GM12878 (cell line): ENCODE results near the gene NCAPH2. TPM values are rescaled to one million over a fixed set of nuclear protein-coding genes. Genes with fewer than 3 reads are reported as not detected.

ENCODE experiments used
- ATAC-seq: fragments of 200-7000 bp; cut with Tn5 transposase; 3 replicates; pipeline ENCODE4 v1.9.1; 2020; ENCODE audit warnings: mild to moderate bottlenecking, moderate library complexity
- Bru-seq: library from RNA; stranded (reverse); fragments of 400-500 nt; gene quantifications from one replicate; lab custom pipeline; 2021; lab: Mats Ljungman, UMichigan
- BruChase-seq, 2 experiments: library from RNA; stranded (reverse); fragments of 400-500 nt; gene quantifications; one replicate each; lab custom pipeline; 2021; lab: Mats Ljungman, UMichigan
- BruUV-seq: library from RNA; stranded (reverse); fragments of 400-500 nt; replicated peaks from 2 replicates; lab custom pipeline; 2021; lab: Mats Ljungman, UMichigan
- CTCF ChIA-PET: fragments of 300-600 bp; sonication (Branson Sonifier 250); formaldehyde crosslinking; extraction: SDS; loops from one replicate; lab custom pipeline; 2021; ENCODE audit warnings: inconsistent platforms; lab: Yijun Ruan, JAX
- POLR2A ChIA-PET: fragments of 350-600 bp; formaldehyde crosslinking; extraction: SDS; loops from one replicate; lab custom pipeline; 2021; ENCODE audit warnings: inconsistent platforms; lab: Charles Lee
- RAD21 ChIA-PET: fragments of 300-600 bp; sonication (Branson Sonifier 250); formaldehyde crosslinking; loops from one replicate; lab custom pipeline; 2023; ENCODE audit warnings: antibody characterized with exemption; ENCODE audit not compliant: unreplicated experiment; lab: Charles Lee
- SMC1A ChIA-PET: fragments of 300-600 bp; sonication (Branson Sonifier 250); formaldehyde crosslinking; loops from one replicate; lab custom pipeline; 2023; ENCODE audit not compliant: unreplicated experiment, uncharacterized antibody; lab: Charles Lee
- DNase-seq: peaks from one replicate; pipeline ENCODE4 v3.0.0-alpha.2; 2011; ENCODE audit warnings: low read depth, low spot score
- FAIRE-seq: peaks from 3 replicates; lab custom pipeline; 2011; peaks lifted over from hg19 to GRCh38; lab: Jason Lieb, UNC
- H2AFZ ChIP-seq: 2 replicates; pipeline ENCODE4 v1.6.0; 2011; ENCODE audit warnings: low read depth, low read length, control low read depth; ENCODE audit not compliant: control insufficient read depth
- H3K27ac ChIP-seq: 2 replicates; pipeline ENCODE4 v1.5.1; 2011; ENCODE audit warnings: control low read depth; ENCODE audit not compliant: control insufficient read depth, insufficient read depth
- H3K27me3 ChIP-seq, 2 experiments: replicated peaks in 1 of 2; 2 replicates each; pipeline versions ENCODE4 v1.6.0 to v1.6.1; 2011; ENCODE audit warnings: low read length in 1 of 2; ENCODE audit not compliant: control insufficient read depth in 2 of 2, insufficient read depth in 2 of 2
- H3K36me3 ChIP-seq, 2 experiments: 2 replicates each; pipeline ENCODE4 v1.5.1; 2011; ENCODE audit warnings: low read length in 1 of 2; ENCODE audit not compliant: control insufficient read depth in 2 of 2, insufficient read depth in 2 of 2
- H3K4me1 ChIP-seq: 2 replicates; pipeline ENCODE4 v1.6.1; 2011; ENCODE audit warnings: mild to moderate bottlenecking, low read length, moderate library complexity, mixed read lengths; ENCODE audit not compliant: control insufficient read depth, insufficient read depth
- H3K4me2 ChIP-seq: 2 replicates; pipeline ENCODE4 v1.6.0; 2011; ENCODE audit warnings: control low read depth; ENCODE audit not compliant: control insufficient read depth, insufficient read depth
- H3K4me3 ChIP-seq: fragments of 200-600 bp; sonication (generic); 2 replicates; pipeline ENCODE4 v1.5.1; 2016
- H3K79me2 ChIP-seq: 2 replicates; pipeline ENCODE4 v1.6.0; 2011; ENCODE audit warnings: low read length; ENCODE audit not compliant: control insufficient read depth, insufficient read depth
- H3K9ac ChIP-seq: 2 replicates; pipeline ENCODE4 v1.8.0; 2011; ENCODE audit warnings: low read length, control low read depth, mixed read lengths; ENCODE audit not compliant: control insufficient read depth, insufficient read depth
- H3K9me3 ChIP-seq: replicated peaks from 3 replicates; pipeline ENCODE4 v1.5.1; 2011; ENCODE audit warnings: mild to moderate bottlenecking, low read length; ENCODE audit not compliant: control insufficient read depth, insufficient read depth
- H4K20me1 ChIP-seq: 2 replicates; pipeline ENCODE4 v1.6.0; 2011; ENCODE audit not compliant: control insufficient read depth, insufficient read depth
- CBFB ChIP-seq: IDR thresholded peaks from 2 replicates; pipeline ENCODE4 v1.6.1; 2016; ENCODE audit warnings: antibody characterized with exemption, low read depth
- EP300 ChIP-seq, 2 experiments: fragments of 150-350 bp in 1 of 2; IDR thresholded peaks; 2 replicates each; pipeline ENCODE4 v1.6.1; 2011 to 2012; ENCODE audit warnings: low read depth in 2 of 2, low read length in 2 of 2, borderline replicate concordance in 1 of 2, improper control_type of control experiment in 1 of 2, inconsistent platforms in 1 of 2; ENCODE audit not compliant: control insufficient read depth in 1 of 2
- FOXM1 ChIP-seq: IDR thresholded peaks from 2 replicates; pipeline ENCODE4 v1.6.1; 2012; ENCODE audit warnings: low read depth, mild to moderate bottlenecking, inconsistent platforms, low read length, moderate library complexity
- RAD51 ChIP-seq: fragments of 450-650 bp; IDR thresholded peaks from 2 replicates; pipeline ENCODE4 v1.6.1; 2016; ENCODE audit warnings: moderate library complexity, mild to moderate bottlenecking, inconsistent platforms
- TCF12 ChIP-seq: IDR thresholded peaks from 2 replicates; pipeline ENCODE4 v1.6.1; 2011; ENCODE audit warnings: low read depth, mild to moderate bottlenecking, low read length
- YY1 ChIP-seq: IDR thresholded peaks from 2 replicates; pipeline ENCODE4 v1.6.1; 2011; ENCODE audit warnings: low read depth, mild to moderate bottlenecking, low read length
- ZNF217 ChIP-seq: fragments of 450-650 bp; IDR thresholded peaks from 2 replicates; pipeline ENCODE4 v1.6.1; 2017; ENCODE audit warnings: antibody characterized with exemption, mild to moderate bottlenecking
- ZZZ3 ChIP-seq: IDR thresholded peaks from 2 replicates; pipeline ENCODE4 v1.6.1; 2011; ENCODE audit warnings: low read depth; ENCODE audit not compliant: control insufficient read depth, insufficient read length
- WGBS: methylation state at CpG from one replicate; pipeline ENCODE4 v1.1.6; 2016; ENCODE audit warnings: low lambda C conversion rate; ENCODE audit not compliant: insufficient replicate concordance, insufficient coverage; ENCODE audit errors: missing lambda C conversion rate; 5-methylcytosine and 5-hydroxymethylcytosine counted together
- in situ Hi-C: fragments of 300-500 bp; cut with MboI; formaldehyde crosslinking; loops from 9 replicates; pipeline ENCODE4 v1.14.3; 2018; ENCODE audit warnings: mixed read lengths
- intact Hi-C: fragments of 100-400 bp; cut with micrococcal nuclease; formaldehyde crosslinking; loops from one replicate; pipeline ENCODE4 v1.14.2; 2022; ENCODE audit not compliant: unreplicated experiment
- long read RNA-seq, 2 experiments: library from polyadenylated mRNA; unstranded; transcript quantifications; one replicate each; pipeline ENCODE4 v2.0.0, GENCODE V29; 2019 to 2020
- polyA minus RNA-seq, 3 experiments: library from RNA; depleted of rRNA, polyadenylated mRNA; stranded (reverse); fragments of >200 nt; gene quantifications; 2 replicates each; pipeline ENCODE4 v1.2.3, GENCODE V29; 2011
- polyA plus RNA-seq, 11 experiments: library from polyadenylated mRNA; depleted of rRNA in 4 of 11; unstranded in 6 of 11; stranded (reverse) in 5 of 11; fragments of >200 nt; fragmentation: Nextera tagmentation in 4 of 11; fragmentation: Illumina TruSeq in 1 of 11; extraction: Ambion mirVana in 4 of 11; extraction: Trizol in 1 of 11; gene quantifications; 1 replicate in 1 of 11; 2 replicates in 10 of 11; pipeline versions ENCODE4 v1.2.1 to v1.2.3, GENCODE V29; 2011 to 2016; ENCODE audit warnings: inconsistent platforms in 2 of 11, missing spikeins in 2 of 11, low read depth in 1 of 11
- total RNA-seq, 4 experiments: library from RNA; depleted of rRNA in 3 of 4; stranded (reverse); fragments of >200 nt in 3 of 4; fragmentation: Illumina TruSeq in 1 of 4; extraction: Trizol in 1 of 4; gene quantifications; 2 replicates each; pipeline versions ENCODE4 v1.2.1 to v1.2.3, GENCODE V29; 2013 to 2021
- TF ChIP-seq, protein P1 (sequence below): fragments of 450-650 bp; formaldehyde crosslinking; IDR thresholded peaks from 2 replicates; pipeline ENCODE4 v1.4.0; 2020; ENCODE audit warnings: mild to moderate bottlenecking, moderate library complexity
- TF ChIP-seq, protein P2 (sequence below), 3 experiments: IDR thresholded peaks in 2 of 3; conservative IDR thresholded peaks in 1 of 3; 2 replicates each; pipeline ENCODE4 v1.5.1; 2011; ENCODE audit warnings: low read depth in 3 of 3, low read length in 3 of 3, mild to moderate bottlenecking in 3 of 3, control low read depth in 2 of 3, moderate library complexity in 2 of 3, inconsistent platforms in 1 of 3, mixed read lengths in 1 of 3; ENCODE audit not compliant: control insufficient read depth in 2 of 3, insufficient read depth in 1 of 3; ENCODE audit errors: extremely low read depth in 1 of 3

NCAPH2 gene
- 43.3 and 47.4 TPM in 2 replicates for total RNA-seq (2013; cell fraction: nucleolus; rRNA removed)
- 78.5 and 86.1 TPM in 2 replicates for total RNA-seq (2014; rRNA removed)
- total RNA-seq (2014; rRNA removed; fragmentation: Illumina TruSeq; extraction: Trizol) = 33.9 and 39.4 TPM in 2 replicates
- 99.8 and 110 TPM in 2 replicates for total RNA-seq (2021)
- 19.5 TPM for polyA plus RNA-seq (2011; ENCODE audit: low read depth)
- 18.4 and 31.9 TPM in 2 replicates for polyA plus RNA-seq (2011; rRNA removed)
- polyA plus RNA-seq (2011; cell fraction: cytosol; rRNA removed) = 52.9 and 83.1 TPM in 2 replicates
- 135 and 170 TPM in 2 replicates for polyA plus RNA-seq (2011; cell fraction: nucleus; rRNA removed)
- 46.8 and 48.7 TPM in 2 replicates for polyA plus RNA-seq (2012)
- polyA plus RNA-seq (2014; fragmentation: Illumina TruSeq; extraction: Trizol) = 22.7 and 36.9 TPM in 2 replicates
- polyA plus RNA-seq (2014; fragmentation: Nextera tagmentation; extraction: Ambion mirVana) = 10 to 100 TPM in 1 of 2 experiments, 1 to 10 TPM in 1; 5.0 to 16.9 TPM
- 80.3 and 84.2 TPM in 2 replicates for polyA plus RNA-seq (2014; rRNA removed)
- polyA plus RNA-seq (2016; fragmentation: Nextera tagmentation; extraction: Ambion mirVana) = 10 to 100 TPM; 81.7 to 85.8 TPM
- 26.8 and 64.7 TPM in 2 replicates for polyA minus RNA-seq (2011; rRNA and poly(A)+ RNA removed)
- polyA minus RNA-seq (2011; cell fraction: cytosol; rRNA and poly(A)+ RNA removed) = 31.8 and 32.3 TPM in 2 replicates
- polyA minus RNA-seq (2011; cell fraction: nucleus; rRNA and poly(A)+ RNA removed) = 26.2 and 40.9 TPM in 2 replicates
- percentile 75 among the genes with signal in this experiment for Bru-seq, nascent RNA
- BruChase-seq, experiment 1, labeled RNA remaining after a 6-hour chase = percentile 81 among the genes with signal in this experiment
- percentile 79 among the genes with signal in this experiment for BruChase-seq, experiment 2, labeled RNA remaining after a 2-hour chase
- long read RNA-seq, experiment 1, transcript NCAPH2-205 (20 exons, 2,037 nt) = major isoform, 43 of 68 reads
- long read RNA-seq, experiment 1, transcript NCAPH2-201 (20 exons, 1,996 nt) = minor isoform, 7 of 68 reads
- long read RNA-seq, experiment 1, partial matches to known transcripts = 6 of 68 reads
- long read RNA-seq, experiment 1, other reads (novel, unspliced or antisense) = 8 of 68 reads
- long read RNA-seq, experiment 2, transcript NCAPH2-205 (20 exons, 2,037 nt) = major isoform, 33 of 54 reads
- long read RNA-seq, experiment 2, partial matches to known transcripts = 12 of 54 reads
- long read RNA-seq, experiment 2, other reads (novel, unspliced or antisense) = 4 of 54 reads

DNA sequence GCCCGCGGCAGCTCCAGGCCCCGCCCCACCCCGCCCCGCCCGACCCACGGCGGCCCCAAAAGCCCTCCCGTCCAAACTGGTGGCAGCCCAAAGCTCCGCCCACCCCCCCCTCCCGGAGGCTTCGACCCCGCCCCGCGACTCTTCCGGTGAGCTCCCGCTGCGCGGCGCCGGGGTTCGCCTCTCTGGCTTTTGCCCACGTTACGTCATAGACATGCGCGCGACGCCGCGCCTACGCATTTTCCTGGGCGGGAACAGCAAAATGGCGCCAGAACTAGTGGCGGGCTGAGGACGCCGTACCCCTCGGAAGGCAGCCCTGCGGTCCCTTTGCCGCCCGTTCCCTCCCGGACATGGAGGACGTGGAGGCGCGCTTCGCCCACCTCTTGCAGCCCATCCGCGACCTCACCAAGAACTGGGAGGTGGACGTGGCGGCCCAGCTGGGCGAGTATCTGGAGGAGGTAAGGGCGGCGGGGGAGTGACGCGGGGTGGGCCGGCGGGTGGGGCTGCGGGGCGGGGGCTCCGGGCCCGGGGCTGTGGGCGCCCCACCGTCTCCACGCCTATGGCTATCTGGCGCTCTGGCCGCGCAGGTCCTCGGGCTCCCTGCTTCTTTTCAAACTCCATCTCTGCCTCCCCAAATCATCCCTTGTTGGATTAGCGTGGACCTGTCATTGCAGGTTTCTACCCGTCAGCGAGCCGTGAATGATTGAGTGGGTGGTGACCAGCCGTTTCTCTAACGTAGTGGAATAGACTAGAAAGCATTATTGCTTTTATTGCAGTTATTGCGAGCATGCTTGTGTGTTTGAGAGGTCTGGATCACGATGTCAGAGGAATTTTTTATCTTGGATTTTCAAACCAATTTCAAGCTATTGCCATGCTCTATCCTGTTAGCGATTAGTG, at the start of gene NCAPH2:
TSS of gene NCAPH2 (plus strand) at position 234 of the 894 bp plus-strand sequence. CDS start at position 348, 114 bp downstream.
- H3K4me1 ChIP-seq = peaks cover 9% of the 10 kb centered on the region
- peak within 1 kb of the TSS; percentile 97 for H3K9ac ChIP-seq
- WGBS = under 1% methylated on average over 47 of the region's 76 CpGs
- no peaks in the 10 kb centered on the region for H3K27me3 ChIP-seq
- SMC1A ChIA-PET = interaction anchor here (0.7 to 2.8 kb wide), 9 partner anchors 10 to 112 kb away, joined by 3 to 18 read pairs (median 4); partner anchors contain the start of gene SCO2
- BruUV-seq = no TSS peak
- H3K36me3 ChIP-seq = peaks cover 4 to 8% of the 10 kb centered on the region in 2 experiments; a peak in 3 of 4 replicates
- no peaks in the 10 kb centered on the region for H4K20me1 ChIP-seq
- peaks cover 47% of the 10 kb centered on the region for H3K79me2 ChIP-seq
- RAD21 ChIA-PET = interaction anchor here (0.6 to 3.1 kb wide), 20 partner anchors 10 to 257 kb away, joined by 3 to 64 read pairs (median 4); partner anchors contain the start of genes ARSA, HDAC10, SCO2 and TYMP
- POLR2A ChIA-PET = interaction anchor here (0.6 to 7.2 kb wide), 19 partner anchors 16 to 257 kb away, joined by 3 to 84 read pairs (median 4); partner anchors contain the start of genes CHKB, HDAC10, KLHDC7B and SCO2
- DNase-seq = peak; percentile 83
- FAIRE-seq = peak; percentile 94
- peak; percentile 69 for ATAC-seq
- CTCF ChIA-PET = interaction anchor here (0.9 to 3.6 kb wide), 9 partner anchors 11 to 113 kb away, joined by 3 to 38 read pairs (median 9); partner anchors contain the start of genes SCO2 and SYCE3
- peak within 1 kb of the TSS; percentile 92 for H3K4me2 ChIP-seq
- intact Hi-C loops = loop anchor here (1.0 kb wide), 1 partner anchor 33 kb away; the partner anchor contains the start of gene SBF1
- in situ Hi-C loops = no loop called here
- peak within 1 kb of the TSS; percentile 90 for H2AFZ ChIP-seq
- peak within 1 kb of the TSS; percentile 90 for H3K27ac ChIP-seq
- no peaks in the 10 kb centered on the region for H3K9me3 ChIP-seq
- H3K4me3 ChIP-seq = peak within 1 kb of the TSS; percentile 100
- peak; percentile 97 for TF ChIP-seq YY1
- peak; percentile 74 for TF ChIP-seq CBFB
- no peak for TF ChIP-seq EP300 (IDR thresholded peaks at IDR 0.05; ENCODE audit: borderline replicate concordance in 1 of 2, control insufficient read depth in 1 of 2, low read depth in 2 of 2, low read length in 2 of 2)
- TF ChIP-seq ZNF217 = no peak
- no peak for TF ChIP-seq FOXM1
- TF ChIP-seq, protein P1, sequence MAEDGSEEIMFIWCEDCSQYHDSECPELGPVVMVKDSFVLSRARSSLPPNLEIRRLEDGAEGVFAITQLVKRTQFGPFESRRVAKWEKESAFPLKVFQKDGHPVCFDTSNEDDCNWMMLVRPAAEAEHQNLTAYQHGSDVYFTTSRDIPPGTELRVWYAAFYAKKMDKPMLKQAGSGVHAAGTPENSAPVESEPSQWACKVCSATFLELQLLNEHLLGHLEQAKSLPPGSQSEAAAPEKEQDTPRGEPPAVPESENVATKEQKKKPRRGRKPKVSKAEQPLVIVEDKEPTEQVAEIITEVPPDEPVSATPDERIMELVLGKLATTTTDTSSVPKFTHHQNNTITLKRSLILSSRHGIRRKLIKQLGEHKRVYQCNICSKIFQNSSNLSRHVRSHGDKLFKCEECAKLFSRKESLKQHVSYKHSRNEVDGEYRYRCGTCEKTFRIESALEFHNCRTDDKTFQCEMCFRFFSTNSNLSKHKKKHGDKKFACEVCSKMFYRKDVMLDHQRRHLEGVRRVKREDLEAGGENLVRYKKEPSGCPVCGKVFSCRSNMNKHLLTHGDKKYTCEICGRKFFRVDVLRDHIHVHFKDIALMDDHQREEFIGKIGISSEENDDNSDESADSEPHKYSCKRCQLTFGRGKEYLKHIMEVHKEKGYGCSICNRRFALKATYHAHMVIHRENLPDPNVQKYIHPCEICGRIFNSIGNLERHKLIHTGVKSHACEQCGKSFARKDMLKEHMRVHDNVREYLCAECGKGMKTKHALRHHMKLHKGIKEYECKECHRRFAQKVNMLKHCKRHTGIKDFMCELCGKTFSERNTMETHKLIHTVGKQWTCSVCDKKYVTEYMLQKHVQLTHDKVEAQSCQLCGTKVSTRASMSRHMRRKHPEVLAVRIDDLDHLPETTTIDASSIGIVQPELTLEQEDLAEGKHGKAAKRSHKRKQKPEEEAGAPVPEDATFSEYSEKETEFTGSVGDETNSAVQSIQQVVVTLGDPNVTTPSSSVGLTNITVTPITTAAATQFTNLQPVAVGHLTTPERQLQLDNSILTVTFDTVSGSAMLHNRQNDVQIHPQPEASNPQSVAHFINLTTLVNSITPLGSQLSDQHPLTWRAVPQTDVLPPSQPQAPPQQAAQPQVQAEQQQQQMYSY (CRISPR knock-in tag) = no peak
- no peak for TF ChIP-seq RAD51
- no peak for TF ChIP-seq TCF12
- no peak for TF ChIP-seq ZZZ3
- TF ChIP-seq, protein P2, sequence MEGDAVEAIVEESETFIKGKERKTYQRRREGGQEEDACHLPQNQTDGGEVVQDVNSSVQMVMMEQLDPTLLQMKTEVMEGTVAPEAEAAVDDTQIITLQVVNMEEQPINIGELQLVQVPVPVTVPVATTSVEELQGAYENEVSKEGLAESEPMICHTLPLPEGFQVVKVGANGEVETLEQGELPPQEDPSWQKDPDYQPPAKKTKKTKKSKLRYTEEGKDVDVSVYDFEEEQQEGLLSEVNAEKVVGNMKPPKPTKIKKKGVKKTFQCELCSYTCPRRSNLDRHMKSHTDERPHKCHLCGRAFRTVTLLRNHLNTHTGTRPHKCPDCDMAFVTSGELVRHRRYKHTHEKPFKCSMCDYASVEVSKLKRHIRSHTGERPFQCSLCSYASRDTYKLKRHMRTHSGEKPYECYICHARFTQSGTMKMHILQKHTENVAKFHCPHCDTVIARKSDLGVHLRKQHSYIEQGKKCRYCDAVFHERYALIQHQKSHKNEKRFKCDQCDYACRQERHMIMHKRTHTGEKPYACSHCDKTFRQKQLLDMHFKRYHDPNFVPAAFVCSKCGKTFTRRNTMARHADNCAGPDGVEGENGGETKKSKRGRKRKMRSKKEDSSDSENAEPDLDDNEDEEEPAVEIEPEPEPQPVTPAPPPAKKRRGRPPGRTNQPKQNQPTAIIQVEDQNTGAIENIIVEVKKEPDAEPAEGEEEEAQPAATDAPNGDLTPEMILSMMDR (IDR thresholded peaks at IDR 0.05 in 2 of 3, conservative IDR thresholded peaks at IDR 0.05 in 1 of 3; ENCODE audit: control insufficient read depth in 2 of 3, extremely low read depth in 1 of 3, insufficient read depth in 1 of 3, low read depth in 3 of 3, low read length in 3 of 3) = peak in 1 of 3 experiments; percentile 33; a peak in 2 of 6 replicates
